CD8-positive, alpha-beta memory T cell (primary cell): Measurements from ENCODE around the gene RNU5B-1. TPM values are rescaled to one million over a fixed set of nuclear protein-coding genes. Genes with fewer than 3 reads are reported as not detected.

Experiments used
- CTCF ChIA-PET: fragments of 350-600 bp; sonication (Branson Sonifier 250); formaldehyde crosslinking; loops from one replicate; lab custom pipeline; 2021; ENCODE audit warnings: antibody characterized with exemption; lab: Charles Lee
- POLR2A ChIA-PET: fragments of 350-600 bp; sonication (Branson Sonifier 250); formaldehyde crosslinking; loops from one replicate; lab custom pipeline; 2021; ENCODE audit warnings: antibody characterized with exemption; lab: Charles Lee
- DNase-seq, 5 donors: peaks; one replicate each; pipeline versions ENCODE4 v3.0.0 to v3.0.0-alpha.2; 2020 to 2022; ENCODE audit warnings: mixed read lengths in 1 of 5
- H3K27ac ChIP-seq: one replicate; pipeline ENCODE4 v1.7.0; 2013; ENCODE audit warnings: low read depth, mild to moderate bottlenecking, low read length, moderate library complexity
- H3K27me3 ChIP-seq: 2 replicates; pipeline ENCODE4 v1.7.0; 2013; ENCODE audit warnings: low read length, mild to moderate bottlenecking; ENCODE audit not compliant: insufficient read depth, poor library complexity, severe bottlenecking
- H3K36me3 ChIP-seq: 2 replicates; pipeline ENCODE4 v1.7.0; 2013; ENCODE audit warnings: mild to moderate bottlenecking, low read length, moderate library complexity; ENCODE audit not compliant: insufficient read depth
- H3K4me1 ChIP-seq: 2 replicates; pipeline ENCODE4 v1.7.0; 2013; ENCODE audit warnings: mild to moderate bottlenecking, low read length, moderate library complexity; ENCODE audit not compliant: insufficient read depth
- H3K4me3 ChIP-seq: 2 replicates; pipeline ENCODE4 v1.7.0; 2013; ENCODE audit warnings: mild to moderate bottlenecking, low read length
- H3K9me3 ChIP-seq: 2 replicates; pipeline ENCODE4 v1.7.0; 2013; ENCODE audit warnings: mild to moderate bottlenecking, low read length
- H3K27ac Mint-ChIP-seq, 8 donors: one replicate each; pipeline ENCODE4 v1.8.0; 2020 to 2021; ENCODE audit warnings: mixed read lengths in 8 of 8, mild to moderate bottlenecking in 6 of 8, inconsistent platforms in 3 of 8, moderate library complexity in 3 of 8
- H3K27me3 Mint-ChIP-seq, 2 donors: one replicate each; pipeline ENCODE4 v1.8.0; 2020 to 2021; ENCODE audit warnings: mixed read lengths in 2 of 2, mild to moderate bottlenecking in 1 of 2, moderate library complexity in 1 of 2
- H3K36me3 Mint-ChIP-seq, 3 donors: one replicate each; pipeline ENCODE4 v1.8.0; 2020 to 2021; ENCODE audit warnings: mixed read lengths in 3 of 3, inconsistent platforms in 1 of 3, mild to moderate bottlenecking in 1 of 3
- H3K4me1 Mint-ChIP-seq, 3 donors: one replicate each; pipeline ENCODE4 v1.8.0; 2020 to 2021; ENCODE audit warnings: mixed read lengths in 3 of 3, inconsistent platforms in 1 of 3, mild to moderate bottlenecking in 1 of 3
- H3K4me3 Mint-ChIP-seq, 7 donors: one replicate each; pipeline ENCODE4 v1.8.0; 2020 to 2021; ENCODE audit warnings: mixed read lengths in 7 of 7, mild to moderate bottlenecking in 6 of 7, moderate library complexity in 4 of 7, inconsistent platforms in 2 of 7
- H3K9me3 Mint-ChIP-seq, 5 donors: one replicate each; pipeline ENCODE4 v1.8.0; 2020 to 2022; ENCODE audit warnings: mixed read lengths in 5 of 5, mild to moderate bottlenecking in 3 of 5, moderate library complexity in 2 of 5, inconsistent platforms in 1 of 5
- polyA plus RNA-seq: library from polyadenylated mRNA; unstranded; fragments of 300-500 nt; fragmentation: Illumina TruSeq; gene quantifications from one replicate; pipeline ENCODE4 v1.2.3, GENCODE V29; 2021
- total RNA-seq, 2 experiments: library from RNA; stranded (reverse); gene quantifications; one replicate each; pipeline ENCODE4 v1.2.3, GENCODE V29; 2021

The RNU5B-1 gene
- total and polyA plus RNA-seq, 3 experiments from 2014 or later, result not detected

- no peak for DNase-seq
- Mint-ChIP-seq H3K27ac (peak overlapping the region in 1 of 8 donors; percentile 30), H3K4me3 (peak overlapping the region in 5 of 7 donors; percentile 3 to 99 (median 21)), H3K36me3 (peaks cover 0 to 6% (median 0%) of the 10 kb centered on the region in 3 donors), H3K4me1 (peaks cover 15 to 28% (median 27%) of the 10 kb centered on the region in 3 donors), H3K27me3 (peaks cover 0 to 5% of the 10 kb centered on the region in 2 donors), H3K9me3 (no peaks in the 10 kb centered on the region)
- Histone ChIP-seq H3K27me3 (no peaks in the 10 kb centered on the region), H3K36me3 (no peaks in the 10 kb centered on the region), H3K9me3 (no peaks in the 10 kb centered on the region), H3K4me1 (peaks cover 11% of the 10 kb centered on the region), H3K27ac (no peak overlapping the region), H3K4me3 (no peak overlapping the region)
- ChIA-PET POLR2A (interaction anchor here (0.6 to 1.7 kb wide), 4 partner anchors 19 to 1649 kb away, joined by 3 to 24 read pairs (median 6); partner anchors contain the start of gene PARP16), CTCF (interaction anchor here (0.7 to 1.9 kb wide), 4 partner anchors 8 to 34 kb away, joined by 3 to 5 read pairs (median 4); no protein-coding TSS in a partner anchor)
Measured at GRCh38 chr15:65305776-65306175, 1.3 kb downstream of the RNU5B-1 start.

GRCh38 chr15:65306551-65306950 lies 2.1 kb downstream of the RNU5B-1 start:
- H3K36me3 ChIP-seq, result no peaks in the 10 kb centered on the region
- Mint-ChIP-seq H3K4me3 (peak overlapping the region in 2 of 7 donors; percentile 26 to 44), H3K4me1 (peaks cover 15 to 28% (median 27%) of the 10 kb centered on the region in 3 donors), H3K9me3 (no peaks in the 10 kb centered on the region), H3K27ac (peak overlapping the region in 2 of 8 donors; percentile 30 to 43), H3K27me3 (peaks cover 0 to 5% of the 10 kb centered on the region in 2 donors), H3K36me3 (peaks cover 0 to 6% (median 0%) of the 10 kb centered on the region in 3 donors)
- H3K27ac ChIP-seq, result no peak overlapping the region
- H3K4me3 ChIP-seq, result no peak overlapping the region
- ChIA-PET POLR2A (interaction anchor here (0.7 kb wide), 1 partner anchor 239 kb away, joined by 10 read pairs; no protein-coding TSS in a partner anchor), CTCF (interaction anchor here (0.7 to 1.9 kb wide), 3 partner anchors 9 to 34 kb away, joined by 3 to 5 read pairs (median 4); no protein-coding TSS in a partner anchor)
- H3K4me1 ChIP-seq, result peaks cover 11% of the 10 kb centered on the region
- no peak for DNase-seq
- no peaks in the 10 kb centered on the region for H3K9me3 ChIP-seq
- H3K27me3 ChIP-seq, result no peaks in the 10 kb centered on the region

GRCh38 chr15:65307978-65308377 lies 3.5 kb downstream of the RNU5B-1 start:
- ChIA-PET POLR2A (no interaction called here), CTCF (interaction anchor here (1.0 to 1.4 kb wide), 4 partner anchors 9 to 77 kb away, joined by 3 to 5 read pairs (median 4); no protein-coding TSS in a partner anchor)
- H3K27ac ChIP-seq, result no peak overlapping the region
- Mint-ChIP-seq H3K27ac (no peak overlapping the region), H3K9me3 (no peaks in the 10 kb centered on the region), H3K4me3 (no peak overlapping the region), H3K36me3 (peaks cover 0 to 6% (median 0%) of the 10 kb centered on the region in 3 donors), H3K4me1 (peaks cover 15 to 28% (median 27%) of the 10 kb centered on the region in 3 donors), H3K27me3 (peaks cover 3 to 6% of the 10 kb centered on the region in 2 donors)
- H3K36me3 ChIP-seq, result no peaks in the 10 kb centered on the region
- H3K4me3 ChIP-seq, result no peak overlapping the region
- H3K27me3 ChIP-seq, result no peaks in the 10 kb centered on the region
- H3K9me3 ChIP-seq, result no peaks in the 10 kb centered on the region
- peaks cover 11% of the 10 kb centered on the region for H3K4me1 ChIP-seq
- no peak for DNase-seq

GRCh38 chr15:65309882-65310418 lies 5.5 kb downstream of the RNU5B-1 start:
- H3K4me3 ChIP-seq, result no peak overlapping the region
- Mint-ChIP-seq H3K9me3 (no peaks in the 10 kb centered on the region), H3K4me1 (peaks cover 8 to 14% (median 12%) of the 10 kb centered on the region in 3 donors), H3K27ac (no peak overlapping the region), H3K4me3 (no peak overlapping the region), H3K36me3 (no peaks in the 10 kb centered on the region), H3K27me3 (peaks cover 1 to 3% of the 10 kb centered on the region in 2 donors)
- no peaks in the 10 kb centered on the region for H3K27me3 ChIP-seq
- H3K27ac ChIP-seq, result no peak overlapping the region
- peaks cover 5% of the 10 kb centered on the region for H3K4me1 ChIP-seq
- H3K9me3 ChIP-seq, result no peaks in the 10 kb centered on the region
- ChIA-PET CTCF (interaction anchor here (0.7 to 1.3 kb wide), 2 partner anchors 9 to 12 kb away, joined by 3 to 6 read pairs; no protein-coding TSS in a partner anchor), POLR2A (no interaction called here)
- H3K36me3 ChIP-seq, result no peaks in the 10 kb centered on the region
- DNase-seq, result no peak

- POLR2A ChIA-PET, result no interaction called here
- H3K27ac ChIP-seq, result no peak overlapping the region
- H3K4me1 Mint-ChIP-seq, result peaks cover 5 to 10% (median 8%) of the 10 kb centered on the region in 3 donors
- H3K36me3 ChIP-seq, result no peaks in the 10 kb centered on the region
- no peaks in the 10 kb centered on the region for H3K9me3 ChIP-seq
- H3K4me1 ChIP-seq, result no peaks in the 10 kb centered on the region
- H3K27me3 Mint-ChIP-seq, result peaks cover 1 to 8% of the 10 kb centered on the region in 2 donors
- DNase-seq, result no peak
- no peak overlapping the region for H3K27ac Mint-ChIP-seq
- no peak overlapping the region for H3K4me3 ChIP-seq
- H3K36me3 Mint-ChIP-seq, result no peaks in the 10 kb centered on the region
- CTCF ChIA-PET, result interaction anchor here (1.3 kb wide), 1 partner anchor 13 kb away, joined by 6 read pairs; no protein-coding TSS in a partner anchor
- peaks cover 3% of the 10 kb centered on the region for H3K27me3 ChIP-seq
- H3K4me3 Mint-ChIP-seq, result no peak overlapping the region
- H3K9me3 Mint-ChIP-seq, result no peaks in the 10 kb centered on the region
Measured at GRCh38 chr15:65310431-65311137, 6.1 kb downstream of the RNU5B-1 start.

- Mint-ChIP-seq H3K36me3 (no peaks in the 10 kb centered on the region), H3K27ac (no peak overlapping the region), H3K4me1 (peaks cover 0 to 2% (median 0%) of the 10 kb centered on the region in 3 donors), H3K27me3 (peaks cover 1 to 8% of the 10 kb centered on the region in 2 donors), H3K4me3 (no peak overlapping the region), H3K9me3 (no peaks in the 10 kb centered on the region)
- Histone ChIP-seq H3K4me3 (no peak overlapping the region), H3K4me1 (no peaks in the 10 kb centered on the region), H3K36me3 (no peaks in the 10 kb centered on the region), H3K9me3 (no peaks in the 10 kb centered on the region), H3K27me3 (peaks cover 3% of the 10 kb centered on the region), H3K27ac (no peak overlapping the region)
- ChIA-PET CTCF (no interaction called here), POLR2A (no interaction called here)
- no peak for DNase-seq
Measured at GRCh38 chr15:65311760-65312159, 7.3 kb downstream of the RNU5B-1 start.

- POLR2A ChIA-PET, result interaction anchor here (1.0 kb wide), 1 partner anchor 8 kb away, joined by 3 read pairs; the partner anchor contains the start of gene RNU5B-1
- CTCF ChIA-PET, result interaction anchor here (1.0 to 1.3 kb wide), 2 partner anchors 8 to 15 kb away, joined by 3 to 4 read pairs; partner anchors contain the start of gene RNU5B-1
Measured at GRCh38 chr15:65312400-65312916, 8.0 kb downstream of the RNU5B-1 start.

More at GRCh38 chr15:65312400-65312916, 8.0 kb downstream of the RNU5B-1 start:
- Histone ChIP-seq H3K27me3 (peaks cover 3% of the 10 kb centered on the region), H3K36me3 (no peaks in the 10 kb centered on the region), H3K27ac (no peak overlapping the region), H3K4me1 (no peaks in the 10 kb centered on the region), H3K9me3 (no peaks in the 10 kb centered on the region), H3K4me3 (no peak overlapping the region)
- Mint-ChIP-seq H3K4me3 (no peak overlapping the region), H3K9me3 (no peaks in the 10 kb centered on the region), H3K27ac (no peak overlapping the region), H3K36me3 (no peaks in the 10 kb centered on the region), H3K27me3 (peaks cover 1 to 8% of the 10 kb centered on the region in 2 donors), H3K4me1 (no peaks in the 10 kb centered on the region)
- no peak for DNase-seq
